A549 (cell line): ENCODE data around the gene NRG3.

Source experiments
- CBX2 ChIP-seq: fragments of 200-600 bp; sonication (generic); IDR thresholded peaks from 2 replicates; pipeline ENCODE4 v1.6.1; 2016; ENCODE audit warnings: low read depth, mild to moderate bottlenecking, borderline replicate concordance
- MAFK ChIP-seq: fragments of 450-650 bp; IDR thresholded peaks from 2 replicates; pipeline ENCODE4 v1.6.1; 2014; ENCODE audit not compliant: partially characterized antibody
- SMC3 ChIP-seq: fragments of >200 bp; sonication (Bioruptor Twin); formaldehyde crosslinking; IDR thresholded peaks from 3 replicates; pipeline ENCODE4 v1.6.1; 2018; ENCODE audit warnings: inconsistent platforms
- USF2 ChIP-seq: fragments of 450-650 bp; IDR thresholded peaks from 2 replicates; pipeline ENCODE4 v1.6.1; 2014; ENCODE audit warnings: antibody characterized with exemption
- TF ChIP-seq, protein P1 (sequence below): fragments of >200 bp; sonication (Bioruptor Twin); formaldehyde crosslinking; IDR thresholded peaks from 3 replicates; pipeline ENCODE4 v1.5.1; 2016

DNA sequence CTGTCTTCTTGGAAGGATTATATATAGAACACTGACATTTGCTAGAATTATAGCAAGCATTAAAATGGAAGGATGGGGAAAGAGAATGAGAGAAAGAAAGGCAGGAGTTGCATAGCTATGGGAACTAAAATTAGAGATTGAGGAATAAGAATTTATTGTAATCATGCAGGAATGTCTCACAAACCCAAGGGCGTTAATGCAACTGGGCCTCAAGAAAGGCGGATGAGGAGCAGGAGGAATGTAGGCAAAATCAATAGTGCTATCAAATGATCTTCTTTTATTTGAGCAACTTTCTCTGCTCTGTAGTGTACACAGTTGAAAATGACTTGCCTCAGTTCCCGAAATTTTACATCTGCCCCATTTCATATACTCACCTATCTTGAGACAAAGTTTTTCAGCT is 1132.5 kb downstream of the NRG3 start:
- TF ChIP-seq, protein P1, sequence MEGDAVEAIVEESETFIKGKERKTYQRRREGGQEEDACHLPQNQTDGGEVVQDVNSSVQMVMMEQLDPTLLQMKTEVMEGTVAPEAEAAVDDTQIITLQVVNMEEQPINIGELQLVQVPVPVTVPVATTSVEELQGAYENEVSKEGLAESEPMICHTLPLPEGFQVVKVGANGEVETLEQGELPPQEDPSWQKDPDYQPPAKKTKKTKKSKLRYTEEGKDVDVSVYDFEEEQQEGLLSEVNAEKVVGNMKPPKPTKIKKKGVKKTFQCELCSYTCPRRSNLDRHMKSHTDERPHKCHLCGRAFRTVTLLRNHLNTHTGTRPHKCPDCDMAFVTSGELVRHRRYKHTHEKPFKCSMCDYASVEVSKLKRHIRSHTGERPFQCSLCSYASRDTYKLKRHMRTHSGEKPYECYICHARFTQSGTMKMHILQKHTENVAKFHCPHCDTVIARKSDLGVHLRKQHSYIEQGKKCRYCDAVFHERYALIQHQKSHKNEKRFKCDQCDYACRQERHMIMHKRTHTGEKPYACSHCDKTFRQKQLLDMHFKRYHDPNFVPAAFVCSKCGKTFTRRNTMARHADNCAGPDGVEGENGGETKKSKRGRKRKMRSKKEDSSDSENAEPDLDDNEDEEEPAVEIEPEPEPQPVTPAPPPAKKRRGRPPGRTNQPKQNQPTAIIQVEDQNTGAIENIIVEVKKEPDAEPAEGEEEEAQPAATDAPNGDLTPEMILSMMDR = no peak
- no peak for TF ChIP-seq CBX2
- no peak for TF ChIP-seq MAFK
- TF ChIP-seq USF2 = no peak
- TF ChIP-seq SMC3 = no peak
